HG03159 (cell line): ENCODE results near the gene STX8.

ENCODE experiments used
- ATAC-seq: cut with Tn5 transposase; IDR thresholded peaks from one replicate; pipeline ENCODE4 v1.9.1; 2021; ENCODE audit warnings: mild to moderate bottlenecking, moderate library complexity; ENCODE audit not compliant: unreplicated experiment

STX8 gene

DNA sequence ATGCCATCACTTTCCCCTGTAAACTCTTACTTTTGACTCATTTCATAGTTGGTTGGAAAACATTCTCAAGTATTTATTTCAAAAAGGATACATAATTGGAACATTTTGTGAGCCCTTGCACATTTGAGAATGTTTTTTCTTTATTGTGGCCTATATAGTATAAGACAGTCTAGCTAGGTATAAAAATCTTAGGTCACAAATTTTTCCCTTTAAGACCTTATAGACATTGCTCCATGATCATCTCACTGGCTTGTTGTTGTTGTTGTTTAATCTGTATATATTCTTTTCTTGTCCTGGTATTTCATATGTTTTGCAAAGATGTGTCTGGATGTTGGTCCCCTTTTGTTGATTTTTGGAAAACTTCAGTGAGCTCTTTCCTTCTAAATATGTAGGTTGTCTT, 360.2 kb downstream of the STX8 start:
- ATAC-seq: no peak

DNA sequence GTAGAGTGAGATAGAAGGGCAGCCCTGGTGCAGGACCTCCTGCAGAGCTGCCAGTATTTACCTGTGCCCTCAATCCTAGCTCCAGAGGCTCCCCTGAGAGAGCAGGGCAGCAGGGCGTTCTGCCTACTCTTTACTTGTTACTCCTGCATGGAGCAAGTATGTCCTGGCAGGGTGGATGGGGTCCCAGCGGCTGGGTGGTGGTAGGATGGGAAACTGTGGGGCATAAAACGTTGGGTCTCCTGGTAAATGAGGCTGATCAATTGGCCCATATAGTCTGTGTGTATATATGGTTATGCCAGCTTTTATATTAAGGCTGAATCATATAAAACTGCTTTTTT, 362.3 kb downstream of the STX8 start:
- ATAC-seq: no peak

DNA sequence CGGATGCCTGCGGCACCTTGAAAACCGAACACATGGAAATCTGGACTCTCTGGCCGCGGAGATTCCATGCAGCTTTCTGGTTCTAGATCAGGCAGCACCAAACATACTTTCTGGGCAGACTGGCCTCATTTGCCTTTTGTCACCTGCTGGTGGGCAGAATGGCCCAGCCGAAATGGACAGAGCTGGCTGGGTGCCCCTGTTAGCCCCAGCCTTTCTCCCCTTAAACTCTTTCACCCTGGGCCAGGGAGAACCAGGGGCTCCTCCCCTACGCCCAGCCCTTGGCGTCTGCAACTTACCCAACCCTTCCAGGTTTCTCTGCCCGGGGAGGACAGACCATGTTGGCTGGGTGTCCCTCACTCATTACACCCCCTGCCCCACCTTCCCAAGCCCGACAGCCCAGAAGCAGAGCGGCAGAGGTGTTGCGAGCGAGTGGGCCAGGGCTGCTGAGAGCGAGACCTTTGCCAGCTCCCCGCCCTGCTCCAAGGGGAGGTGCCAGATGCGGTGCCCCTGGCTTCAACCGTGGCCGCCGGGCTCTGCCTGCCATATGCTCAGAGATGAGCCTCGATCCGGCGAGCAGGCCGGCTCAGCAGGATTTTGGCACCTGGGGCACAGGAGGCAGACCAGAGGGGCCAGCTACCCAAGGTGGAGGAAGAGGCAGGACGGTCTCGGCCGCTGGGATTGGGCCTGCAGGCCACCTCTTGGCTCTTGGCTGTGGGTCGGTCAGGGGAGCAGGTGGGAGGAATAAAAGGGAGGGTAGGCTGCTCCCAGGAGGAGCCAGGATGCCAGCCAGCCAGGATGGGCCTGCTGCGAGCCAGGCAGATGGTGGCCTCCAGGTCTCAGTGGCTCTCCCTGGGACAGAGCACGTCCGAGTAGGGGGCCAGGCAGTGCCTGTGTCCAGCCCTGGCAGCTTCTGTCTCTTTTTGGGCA, 363.0 kb downstream of the STX8 start:
- ATAC-seq: no peak

DNA sequence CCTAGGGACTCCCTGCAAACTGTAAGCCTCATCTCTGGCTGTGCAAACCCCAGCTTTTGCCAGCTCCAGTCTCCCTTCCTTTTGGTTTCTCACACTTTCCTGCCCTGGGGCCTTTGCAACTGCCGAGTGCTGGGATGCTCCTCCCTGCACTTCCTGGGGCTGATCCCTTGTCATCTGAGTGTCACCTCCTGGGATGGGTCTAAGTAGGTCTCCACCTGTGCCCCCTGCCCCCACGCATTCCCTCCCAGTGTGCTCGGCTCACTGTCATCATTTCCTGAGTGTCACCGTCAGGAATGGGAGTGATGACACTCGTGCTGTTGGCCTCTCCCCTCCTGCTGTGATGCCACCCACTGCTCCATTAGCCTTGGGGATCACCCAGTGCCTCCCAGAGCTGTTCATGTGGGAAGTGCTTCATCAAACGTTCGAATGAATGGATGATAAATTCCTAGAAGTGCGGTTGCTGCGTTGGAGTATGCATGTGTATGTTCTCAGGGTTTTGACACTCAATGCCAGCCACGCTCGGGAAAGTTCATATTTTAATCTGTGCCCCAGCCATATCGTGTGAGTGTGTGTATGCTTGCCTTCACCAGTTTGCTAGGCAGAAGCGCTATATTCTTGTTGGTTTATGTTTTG, 364.4 kb downstream of the STX8 start:
- ATAC-seq: no peak

DNA sequence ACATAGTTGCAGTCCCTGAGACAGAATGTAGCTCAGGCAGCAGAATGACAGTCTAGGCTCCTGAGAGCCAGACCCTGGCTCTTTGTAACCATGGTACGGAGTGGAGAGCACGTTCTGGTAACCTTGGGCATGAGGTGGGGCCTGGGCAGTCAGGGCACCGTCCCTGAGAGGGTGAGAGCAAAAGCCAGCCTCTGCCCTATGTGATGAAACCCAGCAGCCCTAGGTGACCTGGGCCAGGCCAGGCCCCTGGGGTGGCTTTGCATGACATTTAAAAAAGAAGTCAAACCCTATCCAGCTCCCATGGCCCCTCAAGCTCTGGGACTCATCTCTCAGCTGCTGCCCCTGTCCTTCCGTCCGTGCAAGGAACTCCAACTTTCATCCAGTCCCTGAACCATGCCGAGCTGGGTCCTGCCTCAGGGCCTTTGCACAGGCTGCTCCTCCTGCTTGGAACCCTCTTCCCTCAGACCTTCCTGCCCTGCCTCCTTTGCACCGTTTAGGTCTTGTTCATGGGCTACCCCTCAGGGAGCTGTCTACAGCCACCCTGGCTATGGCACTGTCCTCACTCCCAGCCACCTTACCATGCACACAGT, 365.7 kb downstream of the STX8 start:
- ATAC-seq: no peak

DNA sequence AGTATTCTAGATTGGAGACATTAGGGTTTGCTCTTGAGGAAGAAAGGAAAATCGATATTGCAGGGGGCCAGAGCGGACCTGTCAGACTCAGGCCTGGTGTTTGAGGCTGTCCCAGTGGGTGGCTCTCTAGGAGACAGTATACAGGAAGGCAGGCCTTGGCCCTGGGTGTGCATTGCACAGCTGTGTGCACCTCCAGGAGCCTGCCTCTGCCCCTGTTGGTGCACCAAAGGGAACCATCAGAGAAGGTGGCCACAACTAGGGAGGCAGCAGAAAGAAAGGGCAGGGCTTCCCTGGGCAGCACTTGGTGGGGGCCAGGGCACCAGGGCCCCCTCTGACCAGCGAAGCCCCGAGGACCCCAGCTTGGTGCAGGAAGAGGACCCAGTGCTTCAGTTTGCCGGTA, 366.3 kb downstream of the STX8 start:
- no peak for ATAC-seq

DNA sequence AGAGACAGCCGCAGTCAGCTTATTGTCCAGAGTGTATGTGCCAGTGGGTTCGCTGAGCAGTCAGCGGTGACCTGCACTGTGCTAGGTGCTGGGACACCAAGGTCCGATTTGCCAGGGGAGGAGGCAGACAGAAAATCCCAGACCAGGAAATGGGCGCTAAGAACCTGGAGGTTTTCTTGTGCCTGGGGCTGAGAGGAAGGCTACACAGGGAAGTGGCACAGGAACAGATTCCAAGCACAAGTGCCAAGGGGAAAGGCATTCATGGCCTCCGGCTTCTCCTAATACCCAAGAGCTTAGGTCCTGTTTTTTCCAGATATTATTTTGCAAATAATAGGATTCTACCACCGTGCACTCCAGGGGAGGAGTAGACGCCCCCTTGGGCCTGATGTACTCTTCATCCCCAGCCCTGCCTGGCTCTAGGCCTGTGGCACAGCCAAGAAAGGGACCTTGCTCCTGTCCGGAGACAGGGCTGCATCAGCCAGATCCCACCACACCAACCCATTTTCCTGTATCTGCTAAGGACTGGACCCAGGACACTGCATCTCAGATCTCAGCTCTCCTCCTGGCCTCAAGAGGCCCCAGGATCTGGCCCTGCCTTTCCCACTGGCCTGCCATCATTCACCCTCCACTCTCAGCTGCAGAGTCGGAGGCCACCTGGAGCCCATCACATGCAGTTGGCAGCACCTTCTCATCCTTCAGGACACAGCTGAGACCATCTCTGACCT, 367.1 kb downstream of the STX8 start:
- ATAC-seq: no peak

DNA sequence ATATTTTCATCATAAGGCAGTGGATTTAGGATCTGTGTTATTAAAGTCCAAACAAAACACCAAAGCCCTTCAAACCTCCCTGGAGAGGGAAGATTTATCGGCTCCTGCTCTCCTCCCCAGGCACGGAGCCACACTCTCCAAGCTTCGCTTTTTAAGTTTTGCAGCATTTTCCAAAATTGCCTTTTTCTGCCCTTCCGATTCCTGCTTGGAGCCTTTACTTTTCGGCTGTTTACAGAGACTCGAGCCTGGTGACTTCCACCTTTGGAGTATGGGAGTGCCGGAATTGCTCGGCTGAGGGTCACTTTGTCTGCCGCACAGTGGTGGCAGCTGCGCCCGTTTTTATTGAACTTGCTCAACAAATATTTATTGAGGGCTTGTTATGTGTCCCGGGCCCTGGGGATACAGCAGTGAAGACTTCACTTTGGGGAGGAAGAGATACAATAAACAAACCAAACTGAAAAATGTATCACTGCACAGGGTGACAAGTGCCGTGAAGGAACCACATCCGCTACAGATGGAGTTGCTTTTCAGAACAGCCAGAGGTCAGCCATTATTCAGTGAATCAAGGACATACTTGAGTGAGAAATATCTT, 368.8 kb downstream of the STX8 start:
- no peak for ATAC-seq

DNA sequence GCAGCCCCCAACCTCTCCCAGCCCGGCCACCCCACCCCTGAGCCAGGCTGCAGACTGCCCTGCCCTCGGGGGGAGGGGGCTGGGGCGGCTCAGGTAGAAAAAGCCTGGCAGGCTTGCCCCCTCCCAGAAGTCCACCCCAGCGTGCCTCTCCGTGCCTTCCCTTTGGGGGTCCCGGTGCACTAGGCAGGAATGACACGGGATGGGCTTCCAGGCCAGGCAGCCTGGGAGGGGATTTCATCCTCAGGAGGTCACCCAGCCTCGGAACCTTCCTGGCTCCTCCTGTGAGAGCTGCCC, 369.3 kb downstream of the STX8 start:
- no peak for ATAC-seq

DNA sequence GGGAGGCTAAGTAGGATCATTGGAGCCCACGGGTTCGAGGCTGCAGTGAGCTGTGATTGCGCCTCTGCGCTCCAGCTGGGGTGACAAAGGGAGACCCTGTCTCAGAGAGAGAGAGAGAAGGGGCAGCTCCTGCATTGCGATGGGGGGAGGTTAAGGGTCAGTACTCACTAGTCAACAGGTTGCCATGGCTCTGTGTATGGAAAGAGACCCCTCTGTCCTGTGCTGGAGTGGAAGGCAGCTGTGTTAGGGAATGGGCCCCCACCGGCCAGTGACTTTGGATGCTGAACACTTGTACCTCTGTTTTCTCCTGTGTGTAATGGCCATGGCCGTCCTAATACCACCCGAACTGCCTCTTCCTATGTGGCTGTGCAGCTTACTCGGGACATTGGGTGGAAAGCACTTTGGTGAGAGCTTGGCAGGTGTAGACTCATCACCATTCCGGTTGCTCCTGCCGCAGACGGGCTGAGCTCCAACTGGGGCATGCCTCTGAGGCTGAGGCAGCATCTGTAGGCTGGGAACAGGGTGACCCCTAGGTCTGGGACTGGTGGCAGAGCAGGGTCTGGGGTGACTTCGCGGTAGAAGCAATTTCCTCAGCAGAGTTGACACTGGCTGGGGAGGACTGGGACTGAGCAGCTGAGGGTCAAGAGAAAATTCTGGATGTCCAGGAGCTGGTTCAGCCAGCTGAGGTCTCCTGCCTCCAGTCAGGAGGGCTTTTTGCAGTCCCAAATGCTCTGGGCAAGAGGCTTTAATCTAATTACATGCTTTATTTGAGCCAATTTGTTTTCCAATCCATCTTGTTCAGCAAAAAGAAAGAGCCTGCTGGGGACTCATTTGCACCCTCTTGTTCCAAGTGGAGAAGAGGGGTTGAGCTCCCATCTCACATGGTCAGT, 369.9 kb downstream of the STX8 start:
- ATAC-seq: no peak

DNA sequence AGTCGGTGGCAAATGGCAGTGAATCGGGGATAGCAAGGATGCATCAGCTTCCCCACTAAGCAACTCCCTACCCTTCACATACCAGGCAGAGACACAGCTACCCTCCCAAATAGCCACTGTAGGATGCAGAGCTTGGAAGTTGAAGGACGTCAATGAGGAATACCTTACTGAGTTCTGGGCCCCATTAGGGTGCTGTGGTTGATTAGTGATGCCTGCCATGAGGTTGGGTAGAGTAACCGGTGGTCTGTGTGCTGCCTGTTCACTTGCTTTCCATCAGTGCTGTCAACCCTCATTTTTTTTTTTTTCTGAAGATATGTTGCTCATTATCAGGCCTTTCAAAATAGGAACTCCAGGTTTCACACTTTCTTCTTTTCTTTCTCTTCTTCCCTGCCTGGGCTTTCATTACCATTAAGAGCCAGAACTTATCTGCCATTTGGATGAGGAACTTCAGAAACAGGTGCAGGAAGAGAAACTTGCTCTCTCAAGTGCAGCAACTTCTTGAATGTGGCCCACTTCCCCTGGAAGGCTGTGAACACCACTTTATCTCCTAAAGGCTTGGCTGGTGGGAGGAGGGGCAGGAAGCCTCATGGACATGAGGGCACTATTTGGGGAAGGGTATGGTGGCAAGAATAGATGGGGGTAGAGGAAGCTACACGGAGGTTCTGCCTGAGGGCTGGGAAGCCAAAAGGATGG, 370.8 kb downstream of the STX8 start:
- no peak for ATAC-seq

DNA sequence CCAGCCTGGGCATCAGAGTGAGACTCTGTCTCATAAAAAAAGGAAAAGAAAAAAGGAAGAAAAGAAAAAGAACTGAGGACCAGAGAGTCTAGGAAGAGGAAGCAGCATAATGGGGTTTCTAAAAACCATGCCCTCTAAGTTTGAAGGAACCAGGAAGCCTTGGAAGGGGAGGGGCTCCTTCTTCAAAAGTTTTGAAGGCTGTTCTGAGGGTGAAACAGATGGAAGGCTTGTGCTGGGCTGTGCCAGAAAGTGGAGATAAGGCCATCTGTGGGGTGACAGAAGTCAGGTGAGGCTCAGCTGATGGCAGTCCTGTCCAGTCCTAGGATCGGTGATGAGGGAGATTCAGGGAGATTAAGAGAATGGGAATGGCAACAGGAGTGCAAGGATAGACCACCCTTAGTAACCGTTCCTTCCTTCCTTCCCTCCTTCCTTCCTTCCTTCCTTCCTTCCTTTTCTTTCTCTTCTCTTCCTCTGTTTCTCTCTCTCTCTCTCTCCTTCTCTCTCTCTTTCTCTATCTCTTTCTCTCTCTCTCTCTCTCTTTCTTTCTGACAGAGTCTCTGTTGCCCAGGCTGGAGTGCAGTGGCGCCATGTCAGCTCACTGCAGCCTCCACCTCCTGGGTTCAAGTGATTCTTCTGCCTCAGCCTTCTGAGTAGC, 371.7 kb downstream of the STX8 start:
- no peak for ATAC-seq

DNA sequence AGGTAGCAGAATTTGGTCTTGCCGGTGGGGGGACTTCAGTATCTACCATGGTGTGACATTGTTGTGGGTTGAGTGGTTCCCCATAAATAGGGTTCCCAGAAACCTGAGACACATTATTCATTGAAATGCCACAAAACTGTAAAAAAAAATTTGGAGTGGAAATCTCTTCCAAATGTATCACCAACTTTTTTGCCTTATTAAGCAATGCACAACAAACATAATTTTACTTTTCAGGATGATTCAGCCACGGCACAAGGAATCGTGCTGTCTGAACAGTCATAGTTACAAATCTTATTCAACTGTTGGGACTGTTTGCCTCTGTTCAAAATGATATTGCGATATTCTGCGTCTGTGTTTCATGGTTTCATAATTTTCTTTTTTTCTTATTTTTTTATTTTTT, 373.1 kb downstream of the STX8 start:
- no peak for ATAC-seq

DNA sequence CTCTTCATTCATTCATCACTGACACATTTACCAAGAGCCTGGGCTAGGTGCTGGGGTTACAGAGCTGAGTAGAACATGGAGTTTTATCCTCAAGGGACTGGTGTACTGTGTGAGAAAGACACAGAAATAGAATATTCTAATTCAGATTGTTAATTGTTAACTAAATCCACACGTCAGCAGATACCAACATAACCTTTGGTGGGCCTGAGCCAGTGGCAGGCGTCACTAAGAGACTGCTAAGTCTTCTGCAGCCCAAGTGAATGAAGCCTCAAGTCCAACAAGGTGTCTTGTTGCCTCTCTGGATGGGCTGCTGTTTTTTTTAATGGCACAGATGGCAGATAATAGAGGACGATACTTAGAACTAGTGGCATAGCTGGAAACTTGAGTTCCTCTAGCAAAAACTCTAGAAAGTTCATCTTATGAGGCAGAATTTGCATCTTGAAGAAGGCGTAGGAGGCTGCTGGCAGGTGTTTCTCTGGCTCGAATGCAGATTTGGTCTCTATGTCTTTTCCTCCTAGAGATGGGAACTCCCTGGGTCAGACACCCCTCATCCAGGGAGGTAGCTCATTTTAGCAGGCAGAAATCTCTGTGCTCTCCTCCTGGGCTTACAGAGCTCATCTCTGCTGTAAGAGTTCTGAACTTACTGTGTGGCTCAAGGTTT, 374.8 kb downstream of the STX8 start:
- peak; percentile 86 for ATAC-seq
